Chondrocyte (in vitro differentiated cells): ENCODE results near the gene CDC42EP1. TPM values are rescaled to one million over a fixed set of nuclear protein-coding genes. Genes with fewer than 3 reads are reported as not detected.

Source experiments
- DNase-seq: peaks from one replicate; pipeline ENCODE4 v3.0.0; 2021; ENCODE audit warnings: mixed read lengths, low spot score
- H3K27ac Mint-ChIP-seq: one replicate; pipeline ENCODE4 v1.8.0; 2021; ENCODE audit warnings: mild to moderate bottlenecking, moderate library complexity, mixed read lengths; ENCODE audit not compliant: unreplicated experiment
- H3K27me3 Mint-ChIP-seq: 2 replicates; pipeline ENCODE4 v1.8.0; 2021; ENCODE audit warnings: low read depth, mixed read lengths
- H3K36me3 Mint-ChIP-seq: 2 replicates; pipeline ENCODE4 v1.8.0; 2021; ENCODE audit warnings: low read depth, mixed read lengths
- H3K4me1 Mint-ChIP-seq: 2 replicates; pipeline ENCODE4 v1.8.0; 2021; ENCODE audit warnings: low read depth, mild to moderate bottlenecking, mixed read lengths
- H3K4me3 Mint-ChIP-seq: one replicate; pipeline ENCODE4 v1.8.0; 2021; ENCODE audit warnings: mild to moderate bottlenecking, moderate library complexity, mixed read lengths; ENCODE audit not compliant: unreplicated experiment
- H3K9me3 Mint-ChIP-seq: 2 replicates; pipeline ENCODE4 v1.8.0; 2021; ENCODE audit warnings: low read depth, mixed read lengths
- CTCF ChIP-seq: fragments of 200-600 bp; sonication (generic); IDR thresholded peaks from 2 replicates; pipeline ENCODE4 v1.5.0; 2021; ENCODE audit warnings: antibody characterized with exemption, mild to moderate bottlenecking, moderate library complexity
- total RNA-seq: library from RNA; stranded (reverse); gene quantifications from 3 replicates; pipeline ENCODE4 v1.2.1, GENCODE V29; 2021

Gene CDC42EP1
- total RNA-seq, 1 donor from 2014 or later: 155 TPM

- Mint-ChIP-seq H3K4me1 (peaks cover 57% of the 10 kb centered on the region), H3K36me3 (no peaks in the 10 kb centered on the region), H3K9me3 (no peaks in the 10 kb centered on the region), H3K27ac (no peak overlapping the region), H3K4me3 (no peak overlapping the region), H3K27me3 (no peaks in the 10 kb centered on the region)
- TF ChIP-seq CTCF: no peak
- no peak for DNase-seq
These were observed 17.3 kb upstream of the CDC42EP1 start for GRCh38 chr22:37542959-37543358.

DNA sequence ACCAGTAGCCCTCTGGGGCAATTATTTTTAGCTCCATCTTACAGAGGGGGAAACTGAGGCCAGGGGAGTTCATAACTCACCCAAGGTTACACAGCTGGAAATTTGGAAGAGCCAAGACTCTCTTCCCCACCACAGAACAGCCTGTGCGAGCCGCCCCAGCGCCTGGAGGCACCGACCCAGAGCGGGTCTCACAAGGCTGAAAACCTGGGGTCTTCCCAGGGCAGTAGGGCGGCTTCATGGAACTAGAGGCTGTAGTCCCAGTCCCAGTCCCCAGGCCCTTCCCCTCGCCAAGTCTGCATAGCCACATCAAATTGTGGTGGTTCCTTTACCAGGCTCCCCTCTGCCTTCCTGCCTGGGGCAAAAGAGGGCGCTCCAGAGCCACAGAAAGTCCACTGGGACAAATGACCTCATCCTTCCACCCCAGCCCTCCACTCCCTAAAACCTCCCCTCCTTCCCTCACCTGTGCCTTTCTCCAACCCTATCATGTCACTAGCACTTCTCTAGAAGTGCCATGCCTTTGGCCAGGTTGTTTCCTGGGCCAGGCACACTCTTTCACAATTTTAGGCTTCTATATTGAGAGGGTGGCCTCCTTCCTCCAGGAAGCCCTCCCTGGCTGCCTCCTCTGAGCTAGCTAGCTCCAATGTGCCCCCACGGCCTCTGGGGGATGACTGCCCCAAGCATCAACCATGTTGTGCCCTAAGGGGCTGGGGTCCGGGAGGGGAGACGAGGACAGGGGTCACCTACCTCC is 15.2 kb upstream of the CDC42EP1 start:
- peak overlapping the region; percentile 47 for H3K4me3 Mint-ChIP-seq
- no peaks in the 10 kb centered on the region for H3K27me3 Mint-ChIP-seq
- peak overlapping the region; percentile 99 for H3K27ac Mint-ChIP-seq
- H3K36me3 Mint-ChIP-seq: no peaks in the 10 kb centered on the region
- H3K9me3 Mint-ChIP-seq: no peaks in the 10 kb centered on the region
- DNase-seq: no peak
- peak; percentile 88 for TF ChIP-seq CTCF
- peaks cover 69% of the 10 kb centered on the region for H3K4me1 Mint-ChIP-seq

DNA sequence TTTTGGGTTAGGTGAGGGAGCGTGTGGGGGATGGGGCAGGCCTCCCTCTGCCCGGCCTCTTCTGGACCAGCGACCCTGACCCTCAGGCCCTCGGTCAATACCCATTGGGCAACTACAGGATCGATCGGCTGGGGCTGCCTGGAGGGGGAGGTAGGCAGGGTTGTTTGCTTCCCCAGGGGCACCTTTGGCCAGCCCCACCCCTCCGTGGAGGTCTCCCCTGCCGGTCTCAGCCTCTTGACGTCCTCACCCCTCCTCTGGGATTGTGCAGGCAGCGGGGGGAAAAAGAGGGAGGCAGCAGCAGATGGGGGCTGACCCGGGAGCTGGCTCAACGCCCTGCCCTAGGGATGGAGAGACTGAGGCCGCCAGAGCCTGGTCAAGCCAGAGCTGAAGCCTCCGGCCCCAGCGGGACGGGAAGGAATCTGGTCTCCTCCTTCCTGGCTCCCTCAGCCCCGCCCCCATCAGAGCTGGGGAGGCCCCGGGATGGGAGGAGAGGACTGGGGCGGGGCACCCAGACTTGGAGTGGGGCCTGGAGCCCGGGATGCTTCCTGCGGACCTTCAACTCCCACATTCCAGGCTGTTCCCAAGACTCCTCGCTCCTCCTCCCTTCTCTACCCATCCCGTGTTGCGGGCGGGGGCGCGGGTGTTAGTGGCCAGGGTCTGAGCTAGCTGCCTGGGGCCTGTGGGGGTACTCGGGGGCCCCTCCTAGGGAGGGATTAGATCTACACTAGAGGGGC is 14.4 kb upstream of the CDC42EP1 start:
- no peak for TF ChIP-seq CTCF
- Mint-ChIP-seq H3K36me3 (no peaks in the 10 kb centered on the region), H3K27ac (peak overlapping the region; percentile 99), H3K9me3 (no peaks in the 10 kb centered on the region), H3K4me3 (peak overlapping the region; percentile 47), H3K4me1 (peaks cover 71% of the 10 kb centered on the region), H3K27me3 (no peaks in the 10 kb centered on the region)
- peak; percentile 99 for DNase-seq

DNA sequence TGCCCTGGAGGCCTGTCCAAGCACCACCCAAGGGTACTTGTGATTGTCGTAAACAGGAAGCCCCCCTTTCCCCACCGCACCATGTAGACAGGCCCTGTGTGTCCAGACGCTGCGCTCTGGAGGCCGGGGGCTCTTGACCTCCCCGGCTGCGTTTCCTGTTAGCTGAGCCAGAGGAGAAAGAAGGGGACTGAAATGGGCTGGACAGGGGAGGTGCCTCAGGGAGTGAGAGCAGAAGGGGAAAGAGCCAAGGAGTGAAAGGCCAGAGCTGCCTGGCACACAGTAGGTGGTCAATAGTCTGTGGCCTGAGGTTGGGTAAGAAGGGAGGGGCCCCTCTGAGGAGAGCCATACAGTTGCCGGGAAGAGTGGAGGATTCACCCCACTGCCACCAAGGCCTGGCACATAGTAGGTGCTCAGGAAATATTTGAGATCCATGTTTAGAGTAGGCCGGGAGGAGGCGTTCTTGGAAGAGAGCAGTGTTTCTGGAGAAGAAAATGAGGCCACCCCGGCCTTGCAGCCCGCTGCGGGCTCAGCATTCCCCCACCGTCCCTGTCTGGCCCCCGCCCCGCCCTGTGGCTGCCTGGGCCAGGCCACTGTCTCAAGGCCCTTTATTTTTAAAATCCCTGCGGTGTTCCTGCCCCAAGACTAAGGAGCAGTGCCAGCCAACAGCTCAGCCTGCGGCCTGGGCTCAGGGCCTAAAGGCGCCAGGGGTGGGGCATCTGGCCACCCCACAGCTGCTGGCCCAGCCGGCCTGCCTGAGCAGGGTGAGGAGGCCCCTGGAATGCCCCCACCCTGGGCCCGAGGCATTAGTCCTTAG is 13.6 kb upstream of the CDC42EP1 start:
- no peaks in the 10 kb centered on the region for H3K9me3 Mint-ChIP-seq
- H3K27ac Mint-ChIP-seq: peak overlapping the region; percentile 99
- DNase-seq: no peak
- no peaks in the 10 kb centered on the region for H3K36me3 Mint-ChIP-seq
- H3K4me3 Mint-ChIP-seq: no peak overlapping the region
- peak; percentile 73 for TF ChIP-seq CTCF
- H3K4me1 Mint-ChIP-seq: peaks cover 73% of the 10 kb centered on the region
- H3K27me3 Mint-ChIP-seq: no peaks in the 10 kb centered on the region

DNA sequence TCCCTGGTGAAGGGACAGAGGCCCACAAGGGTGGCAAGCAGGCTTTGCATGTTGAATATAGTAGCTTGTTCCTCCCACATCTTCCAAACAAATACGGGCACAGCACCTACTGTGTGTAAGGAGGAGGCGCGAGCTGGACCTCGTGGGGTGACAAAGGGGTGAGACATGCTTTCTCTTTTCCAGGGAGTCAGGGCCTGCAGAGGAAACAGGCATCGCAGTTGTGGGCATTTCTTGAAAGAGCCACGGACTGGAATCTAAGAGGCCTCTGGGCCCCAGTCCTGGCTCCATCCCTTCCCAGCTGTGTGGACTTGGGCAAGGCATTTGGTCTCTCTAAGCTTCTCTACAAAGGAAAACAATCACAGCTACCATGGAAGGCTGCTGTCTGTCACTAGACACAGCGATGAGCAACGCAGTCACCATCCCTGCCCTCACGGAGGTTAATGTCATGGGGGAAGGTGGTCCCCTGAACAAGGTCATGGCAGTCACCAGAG is 13.0 kb upstream of the CDC42EP1 start:
- no peak for DNase-seq
- no peaks in the 10 kb centered on the region for H3K27me3 Mint-ChIP-seq
- no peaks in the 10 kb centered on the region for H3K36me3 Mint-ChIP-seq
- peak overlapping the region; percentile 99 for H3K27ac Mint-ChIP-seq
- no peaks in the 10 kb centered on the region for H3K9me3 Mint-ChIP-seq
- peaks cover 73% of the 10 kb centered on the region for H3K4me1 Mint-ChIP-seq
- TF ChIP-seq CTCF: no peak
- H3K4me3 Mint-ChIP-seq: no peak overlapping the region
